NCI-H748 (cell line): ENCODE measurements around the gene OR7G1.
"Not testable (repeated sequence)": the region's sequence is repeated elsewhere in the genome, so short reads cannot be mapped to it uniquely, and the experiment has no call there.

ENCODE experiments used
- DNase-seq: peaks from one replicate; lab custom pipeline; 2025; ENCODE audit not compliant: unreplicated experiment; lab: John Stamatoyannopoulos, UW

The OR7G1 gene

DNA sequence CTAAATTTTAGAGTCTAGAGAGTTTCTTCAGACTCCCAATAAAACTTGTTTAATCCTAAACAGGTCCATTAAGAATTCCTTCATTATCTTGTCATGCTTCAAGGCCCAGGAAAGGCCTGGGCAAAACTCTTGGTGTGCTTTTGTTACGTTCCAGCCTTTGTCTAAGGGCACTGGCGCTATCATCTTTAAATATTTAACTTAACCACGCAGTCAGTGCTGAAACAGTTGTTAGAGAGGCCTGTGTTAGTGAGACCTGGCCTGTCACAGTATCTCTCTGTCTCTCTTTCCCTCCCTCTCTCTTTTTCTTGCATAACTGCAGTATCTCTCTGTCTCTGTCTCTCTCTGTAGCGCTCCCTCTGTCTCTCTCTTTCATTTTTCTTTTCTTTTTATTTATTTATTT, 36.9 kb downstream of the OR7G1 start:
- DNase-seq, result no peak

DNA sequence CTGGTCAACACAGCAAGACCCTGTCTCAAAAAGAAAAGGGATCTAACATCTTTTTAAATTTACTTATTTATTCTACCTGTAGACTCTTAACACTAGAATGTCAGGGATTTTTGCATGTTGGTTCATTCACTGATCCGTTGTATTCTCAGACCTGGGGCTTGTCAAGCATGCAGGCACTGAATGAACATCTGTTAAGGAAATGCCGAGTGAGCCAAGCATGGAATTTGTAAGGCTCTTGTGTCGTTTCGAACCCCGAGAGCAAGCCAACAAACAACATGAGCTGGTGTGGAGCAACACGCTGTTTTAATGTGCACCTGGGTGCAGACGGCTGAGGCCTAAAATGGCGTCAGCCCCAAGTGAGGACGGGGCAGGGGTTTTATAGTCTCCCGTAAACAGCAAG, 38.7 kb downstream of the OR7G1 start:
- no peak for DNase-seq

DNA sequence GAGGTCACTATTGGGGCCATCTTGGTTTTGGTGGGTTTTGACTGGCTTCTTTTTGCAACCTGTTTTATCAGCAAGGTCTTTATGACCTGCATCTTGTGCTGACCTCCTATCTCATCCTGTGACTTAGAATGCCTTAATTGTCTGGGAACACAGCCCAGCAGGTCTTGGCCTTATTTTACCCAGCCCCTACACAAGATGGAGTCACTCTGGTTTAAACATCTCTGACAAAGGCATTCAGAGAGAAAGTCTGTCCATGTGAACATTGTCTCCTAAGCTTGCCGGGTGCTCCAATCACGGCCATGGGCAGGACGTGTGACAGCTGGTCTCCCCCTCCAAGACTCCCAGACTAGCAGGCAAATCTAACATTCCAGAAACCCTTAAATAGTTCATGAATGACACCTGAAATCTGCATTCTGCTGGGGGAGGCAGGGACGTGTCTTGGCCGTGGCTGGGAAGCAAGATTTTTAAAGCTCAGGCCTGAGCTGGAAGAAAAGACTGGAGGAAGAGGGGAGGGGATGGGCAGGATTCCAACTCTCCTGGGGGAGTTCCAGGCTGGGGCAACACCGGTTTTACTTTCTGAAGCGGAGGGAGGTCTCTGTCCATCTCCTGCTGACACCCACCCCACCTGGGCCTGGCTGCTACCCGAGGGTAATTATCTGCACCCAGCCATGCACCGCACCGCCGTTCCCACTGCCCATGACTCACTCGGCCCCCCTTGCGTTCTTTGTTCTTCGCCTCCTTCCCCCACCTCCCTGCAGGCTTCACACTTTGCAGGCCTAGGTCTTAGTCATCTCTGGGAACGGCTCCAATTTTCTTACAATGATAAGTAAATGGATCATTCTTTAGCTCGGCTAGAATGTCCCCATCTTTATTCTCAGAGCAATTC, 40.3 kb downstream of the OR7G1 start:
- DNase-seq, result no peak

DNA sequence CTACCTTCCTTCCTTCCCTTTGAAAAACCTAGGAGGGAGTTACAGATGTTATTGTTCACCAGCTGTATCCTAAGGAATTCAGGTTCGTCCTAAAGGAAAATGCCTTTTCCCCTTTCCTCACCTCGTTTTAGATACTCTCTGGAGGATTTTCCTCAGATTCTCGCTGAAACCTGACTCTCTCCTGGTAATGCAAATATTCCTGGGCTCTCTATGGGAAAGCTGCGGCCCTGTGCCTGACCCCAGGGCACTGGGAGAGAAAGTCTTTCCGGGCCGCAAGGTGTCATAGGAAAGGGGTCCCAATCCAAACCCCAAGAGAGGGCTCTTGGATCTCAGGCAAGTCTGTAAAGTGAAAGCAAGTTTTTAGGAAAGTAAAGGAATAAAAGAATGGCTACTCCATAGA, 41.8 kb downstream of the OR7G1 start:
- DNase-seq, result no peak

DNA sequence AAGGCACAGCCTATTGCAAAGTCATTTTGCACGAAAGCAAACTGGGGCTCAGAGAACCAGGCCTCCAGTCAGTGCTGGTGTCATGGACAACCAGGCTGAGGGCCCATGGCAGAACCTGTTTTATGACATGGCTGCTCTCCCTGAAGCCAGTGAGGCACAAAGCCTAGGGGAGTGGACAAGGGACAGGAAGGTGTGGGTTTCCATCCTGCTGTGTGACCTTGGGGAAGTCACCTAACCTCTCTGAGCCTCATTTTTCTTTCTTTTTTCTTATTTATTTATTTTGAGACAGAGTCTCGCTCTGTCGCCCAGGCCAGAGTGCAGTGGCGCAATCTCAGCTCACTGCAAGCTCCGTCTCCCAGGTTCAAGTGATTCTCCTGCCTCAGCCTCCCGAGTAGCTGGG, 43.8 kb downstream of the OR7G1 start:
- DNase-seq, result not testable (repeated sequence)

DNA sequence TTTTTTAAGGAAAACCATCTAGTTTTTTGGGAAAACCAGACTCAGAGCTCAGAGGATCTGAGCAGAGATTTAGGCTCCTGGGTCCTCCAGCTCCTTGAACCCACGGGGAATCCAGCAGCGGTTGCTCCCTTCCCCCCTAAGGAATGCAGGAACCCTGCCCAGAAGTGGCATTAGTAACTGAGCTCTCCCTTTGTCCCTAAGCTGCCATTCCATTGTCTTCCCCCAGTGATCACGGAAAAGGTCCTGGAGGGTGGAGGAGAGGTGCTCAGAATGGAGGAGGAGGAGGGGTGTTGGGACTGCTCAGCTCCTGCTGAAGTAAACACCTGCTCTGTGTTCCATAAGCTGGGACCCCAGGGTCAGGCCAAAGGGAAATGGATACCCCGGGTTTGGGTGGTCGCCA, 45.5 kb downstream of the OR7G1 start:
- DNase-seq, result no peak

DNA sequence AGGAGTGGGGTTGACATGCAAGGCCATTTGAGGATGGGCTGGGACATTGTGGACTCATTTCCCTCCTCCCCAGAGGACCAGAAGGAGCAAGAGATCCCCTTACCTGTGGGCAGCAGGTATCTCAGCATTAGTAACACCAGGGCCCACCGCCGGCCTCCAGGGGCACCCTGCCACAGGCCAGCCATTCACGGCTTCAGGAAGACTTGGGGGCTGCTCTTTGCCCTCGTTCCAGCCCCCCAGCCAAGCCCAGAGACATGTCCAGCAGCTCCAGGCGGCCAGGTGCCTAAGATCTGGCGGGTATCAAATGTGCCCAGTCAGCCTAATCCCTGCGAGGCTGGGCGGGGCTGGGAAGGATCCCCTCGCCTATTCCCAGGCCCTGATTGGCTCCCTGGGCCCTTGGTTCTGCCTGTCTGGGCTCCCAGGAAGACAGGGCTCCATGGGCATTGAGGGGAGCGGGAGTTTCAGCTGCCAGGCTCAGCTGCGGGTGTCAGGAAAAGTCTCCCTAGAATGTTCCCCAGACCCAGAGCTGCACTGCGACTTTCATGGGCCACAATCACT, 50.0 kb downstream of the OR7G1 start:
- DNase-seq, result no peak
